Mucosa of descending colon (tissue), 3 donors: ENCODE results near the gene UTS2R. TPM values are rescaled to one million over a fixed set of nuclear protein-coding genes. Genes with fewer than 3 reads are reported as not detected.

Source experiments
- ATAC-seq: fragments of 200-7000 bp; cut with Tn5 transposase; one replicate; pipeline ENCODE4 v1.9.1; 2020; ENCODE audit warnings: mild to moderate bottlenecking, moderate library complexity
- DNase-seq, 3 donors: peaks; one replicate each; pipeline ENCODE4 v3.0.0-alpha.2; 2020
- H3K36me3 ChIP-seq: fragments of 200-600 bp; one replicate; pipeline ENCODE4 v1.8.0; 2021; ENCODE audit warnings: low read depth, mild to moderate bottlenecking
- H3K4me1 ChIP-seq: fragments of 200-600 bp; one replicate; pipeline ENCODE4 v1.8.0; 2021; ENCODE audit warnings: low read depth, mild to moderate bottlenecking
- H3K4me3 ChIP-seq: fragments of 200-600 bp; one replicate; pipeline ENCODE4 v1.8.0; 2021; ENCODE audit warnings: mild to moderate bottlenecking
- H3K9me3 ChIP-seq: fragments of 200-600 bp; one replicate; pipeline ENCODE4 v1.8.0; 2021; ENCODE audit warnings: mild to moderate bottlenecking
- CTCF ChIP-seq: fragments of 200-600 bp; IDR thresholded peaks from one replicate; pipeline ENCODE4 v1.8.0; 2022; ENCODE audit warnings: antibody characterized with exemption, mild to moderate bottlenecking
- intact Hi-C, 2 donors: fragments of 100-400 bp; cut with DNase I in 1 of 2; cut with micrococcal nuclease in 1 of 2; formaldehyde crosslinking; loops; one replicate each; pipeline versions ENCODE4 v1.11.0 to v1.11.1; 2022; cut with DNase I, micrococcal nuclease
- total RNA-seq, 3 donors: library from RNA; stranded (reverse); fragmentation: NEBNext Ultra II Directional in 2 of 3; extraction: Animal tissue kit (Norgen Biotek cat#: 25700) in 2 of 3; gene quantifications; one replicate each; pipeline versions ENCODE4 v1.2.1 to v1.2.4, GENCODE V29; 2021 to 2023
- donor health status: DM: no; HTN: no; CAD: no; lungs with moderate emphysema.
- donor health status: DM: no; HTN: no; CAD: no.
- donor health status: DM: no; HTN: yes; CAD: no.

The UTS2R gene
- total RNA-seq, 3 donors from 2014 or later, result not detected

GRCh38 chr17:82391496-82392066 lies 20.0 kb downstream of the UTS2R start:
- no peaks in the 10 kb centered on the region for H3K4me1 ChIP-seq
- ATAC-seq, result no peak
- intact Hi-C loops, result no loop called here
- no peak for TF ChIP-seq CTCF
- H3K4me3 ChIP-seq, result no peak overlapping the region
- no peaks in the 10 kb centered on the region for H3K36me3 ChIP-seq
- no peaks in the 10 kb centered on the region for H3K9me3 ChIP-seq
- peak in 1 of 3 donors; percentile 33 for DNase-seq

- ATAC-seq (no peak), DNase-seq (no peak)
- Histone ChIP-seq H3K36me3 (no peaks in the 10 kb centered on the region), H3K4me1 (no peaks in the 10 kb centered on the region), H3K4me3 (no peak overlapping the region), H3K9me3 (no peaks in the 10 kb centered on the region)
- intact Hi-C loops, result no loop called here
- TF ChIP-seq CTCF, result no peak
Observed at GRCh38 chr17:82392209-82392920, 20.8 kb downstream of the UTS2R start.

- DNase-seq (no peak), ATAC-seq (no peak)
- Histone ChIP-seq H3K36me3 (no peaks in the 10 kb centered on the region), H3K9me3 (no peaks in the 10 kb centered on the region), H3K4me3 (no peak overlapping the region), H3K4me1 (no peaks in the 10 kb centered on the region)
- intact Hi-C loops, result no loop called here
- TF ChIP-seq CTCF, result no peak
Observed at GRCh38 chr17:82392941-82393340, 21.4 kb downstream of the UTS2R start.

GRCh38 chr17:82394278-82394677 lies 22.7 kb downstream of the UTS2R start:
- intact Hi-C loops, result no loop called here
- TF ChIP-seq CTCF, result no peak
- H3K9me3 ChIP-seq, result no peaks in the 10 kb centered on the region
- no peaks in the 10 kb centered on the region for H3K36me3 ChIP-seq
- H3K4me1 ChIP-seq, result no peaks in the 10 kb centered on the region
- H3K4me3 ChIP-seq, result no peak overlapping the region
- DNase-seq (no peak), ATAC-seq (no peak)

- Histone ChIP-seq H3K4me3 (no peak overlapping the region), H3K4me1 (no peaks in the 10 kb centered on the region), H3K36me3 (no peaks in the 10 kb centered on the region), H3K9me3 (no peaks in the 10 kb centered on the region)
- DNase-seq (peak in 1 of 3 donors; percentile 46), ATAC-seq (no peak)
- no peak for TF ChIP-seq CTCF
- intact Hi-C loops, result no loop called here
Observed at GRCh38 chr17:82396601-82397435, 25.3 kb downstream of the UTS2R start.
